Naive thymus-derived CD4-positive, alpha-beta T cell (primary cell): ENCODE results near the gene ZCCHC2. TPM values are rescaled to one million over a fixed set of nuclear protein-coding genes. Genes with fewer than 3 reads are reported as not detected.

ENCODE experiments used
- ATAC-seq: fragments of 150-1000 bp; cut with Tn5 transposase; 2 replicates; pipeline ENCODE4 v1.10.0; 2021; ENCODE audit warnings: mild to moderate bottlenecking, moderate library complexity
- CTCF ChIA-PET: fragments of 350-600 bp; sonication (Branson Sonifier 250); formaldehyde crosslinking; loops from one replicate; lab custom pipeline; 2021; ENCODE audit warnings: antibody characterized with exemption; lab: Charles Lee
- POLR2A ChIA-PET: fragments of 350-600 bp; sonication (Branson Sonifier 250); formaldehyde crosslinking; loops from one replicate; lab custom pipeline; 2021; ENCODE audit warnings: antibody characterized with exemption, inconsistent platforms; lab: Charles Lee
- DNase-seq, 9 donors: peaks; one replicate each; pipeline versions ENCODE4 v3.0.0 to v3.0.0-alpha.2; 2020 to 2022; ENCODE audit warnings: mixed read lengths in 1 of 9
- H3K27ac ChIP-seq: one replicate; pipeline ENCODE4 v1.7.0; 2013; ENCODE audit warnings: mild to moderate bottlenecking, low read depth, low read length, moderate library complexity
- H3K27me3 ChIP-seq, 2 donors: one replicate each; pipeline ENCODE4 v1.7.0; 2013; ENCODE audit warnings: low read length in 2 of 2, mild to moderate bottlenecking in 2 of 2, moderate library complexity in 2 of 2; ENCODE audit not compliant: control insufficient read depth in 2 of 2, insufficient read depth in 2 of 2
- H3K36me3 ChIP-seq, 3 experiments: 1 replicate in 2 of 3; 2 replicates in 1 of 3; pipeline ENCODE4 v1.7.0; 2013; ENCODE audit warnings: low read length in 3 of 3, mild to moderate bottlenecking in 3 of 3, moderate library complexity in 1 of 3; ENCODE audit not compliant: insufficient read depth in 3 of 3, control insufficient read depth in 2 of 3
- H3K4me1 ChIP-seq, 2 donors: one replicate each; pipeline ENCODE4 v1.7.0; 2013; ENCODE audit warnings: low read length in 2 of 2, mild to moderate bottlenecking in 2 of 2, moderate library complexity in 1 of 2; ENCODE audit not compliant: control insufficient read depth in 2 of 2, insufficient read depth in 2 of 2
- H3K4me3 ChIP-seq: 2 replicates; pipeline ENCODE4 v1.7.0; 2013; ENCODE audit warnings: mild to moderate bottlenecking, low read length
- H3K9me3 ChIP-seq, 3 experiments: 1 replicate in 2 of 3; 2 replicates in 1 of 3; pipeline ENCODE4 v1.7.0; 2013; ENCODE audit warnings: low read length in 3 of 3; ENCODE audit not compliant: control insufficient read depth in 2 of 3
- H3K27ac Mint-ChIP-seq, 9 donors: one replicate each; pipeline ENCODE4 v1.8.0; 2020 to 2022; ENCODE audit warnings: mixed read lengths in 9 of 9, mild to moderate bottlenecking in 8 of 9, moderate library complexity in 5 of 9, inconsistent platforms in 2 of 9
- H3K27me3 Mint-ChIP-seq, 5 donors: one replicate each; pipeline ENCODE4 v1.8.0; 2021 to 2022; ENCODE audit warnings: mixed read lengths in 5 of 5, mild to moderate bottlenecking in 1 of 5
- H3K36me3 Mint-ChIP-seq, 5 donors: one replicate each; pipeline ENCODE4 v1.8.0; 2020 to 2022; ENCODE audit warnings: mixed read lengths in 5 of 5, mild to moderate bottlenecking in 3 of 5, inconsistent platforms in 1 of 5
- H3K4me1 Mint-ChIP-seq, 7 donors: one replicate each; pipeline ENCODE4 v1.8.0; 2020 to 2022; ENCODE audit warnings: mixed read lengths in 7 of 7, mild to moderate bottlenecking in 3 of 7, inconsistent platforms in 1 of 7
- H3K4me3 Mint-ChIP-seq, 10 donors: one replicate each; pipeline ENCODE4 v1.8.0; 2020 to 2022; ENCODE audit warnings: mild to moderate bottlenecking in 10 of 10, mixed read lengths in 10 of 10, moderate library complexity in 6 of 10, inconsistent platforms in 2 of 10
- H3K9me3 Mint-ChIP-seq, 11 donors: one replicate each; pipeline ENCODE4 v1.8.0; 2020 to 2022; ENCODE audit warnings: mixed read lengths in 11 of 11, mild to moderate bottlenecking in 4 of 11, inconsistent platforms in 1 of 11, moderate library complexity in 1 of 11
- intact Hi-C, 2 donors: fragments of 100-400 bp; cut with micrococcal nuclease; formaldehyde crosslinking; loops; one replicate each; pipeline ENCODE4 v1.15.1; 2023
- polyA plus RNA-seq, 2 donors: library from polyadenylated mRNA; unstranded; fragments of 300-500 nt; fragmentation: Illumina TruSeq; gene quantifications; one replicate each; pipeline ENCODE4 v1.2.3, GENCODE V29; 2021
- total RNA-seq, 6 experiments: library from RNA in 5 of 6; stranded (reverse) in 5 of 6; gene quantifications; 1 replicate in 5 of 6; 2 replicates in 1 of 6; pipeline ENCODE4 v1.2.3 and lab custom pipeline; 2021 to 2026

The ZCCHC2 gene
- total and polyA plus RNA-seq, 7 experiments from 2014 or later, result 1.8 to 68.5 (median 54.5) TPM

- H3K4me1 Mint-ChIP-seq, result peaks cover 4 to 18% (median 12%) of the 10 kb centered on the region in 7 donors
- Histone ChIP-seq H3K36me3 (no peaks in the 10 kb centered on the region), H3K4me3 (no peak overlapping the region), H3K9me3 (peaks cover 0 to 17% (median 3%) of the 10 kb centered on the region in 3 experiments), H3K27me3 (no peaks in the 10 kb centered on the region), H3K27ac (no peak overlapping the region), H3K4me1 (peaks cover 3 to 5% of the 10 kb centered on the region in 2 donors)
- intact Hi-C loops, result no loop called here
- no peak overlapping the region for H3K4me3 Mint-ChIP-seq
- ATAC-seq, result no peak
- no peak overlapping the region for H3K27ac Mint-ChIP-seq
- H3K36me3 Mint-ChIP-seq, result peaks cover 11 to 47% (median 21%) of the 10 kb centered on the region in 5 donors
- peaks cover 0 to 3% (median 0%) of the 10 kb centered on the region in 5 donors for H3K27me3 Mint-ChIP-seq
- ChIA-PET CTCF (no interaction called here), POLR2A (no interaction called here)
- peaks cover 11 to 45% (median 32%) of the 10 kb centered on the region in 11 donors for H3K9me3 Mint-ChIP-seq
- no peak for DNase-seq
These were observed 6.6 kb upstream of the ZCCHC2 start for GRCh38 chr18:62516242-62516641.

- no peak overlapping the region for H3K4me3 ChIP-seq
- CTCF ChIA-PET, result no interaction called here
- ATAC-seq (no peak), DNase-seq (no peak)
- no peak overlapping the region for H3K4me3 Mint-ChIP-seq
- H3K27ac Mint-ChIP-seq, result no peak overlapping the region
- peaks cover 0 to 20% (median 12%) of the 10 kb centered on the region in 11 donors for H3K9me3 Mint-ChIP-seq
- H3K9me3 ChIP-seq, result peaks cover 0 to 3% (median 0%) of the 10 kb centered on the region in 3 experiments
- no peaks in the 10 kb centered on the region for H3K27me3 ChIP-seq
- H3K4me1 ChIP-seq, result peaks cover 8 to 10% of the 10 kb centered on the region in 2 donors
- intact Hi-C loops, result no loop called here
- peaks cover 0 to 29% (median 5%) of the 10 kb centered on the region in 5 donors for H3K36me3 Mint-ChIP-seq
- H3K4me1 Mint-ChIP-seq, result peaks cover 7 to 23% (median 18%) of the 10 kb centered on the region in 7 donors
- peaks cover 0 to 4% (median 0%) of the 10 kb centered on the region in 3 experiments for H3K36me3 ChIP-seq
- POLR2A ChIA-PET, result no interaction called here
- H3K27me3 Mint-ChIP-seq, result peaks cover 0 to 3% (median 0%) of the 10 kb centered on the region in 5 donors
- no peak overlapping the region for H3K27ac ChIP-seq
These were observed 4.1 kb upstream of the ZCCHC2 start for GRCh38 chr18:62518460-62519375.

- no peak overlapping the region for H3K4me3 Mint-ChIP-seq
- H3K27me3 ChIP-seq, result no peaks in the 10 kb centered on the region
These were observed 3.1 kb upstream of the ZCCHC2 start for GRCh38 chr18:62519684-62520083.

GRCh38 chr18:62521082-62521481, 1.7 kb upstream of the ZCCHC2 start:
- ChIA-PET POLR2A (interaction anchor here (0.9 to 3.2 kb wide), 4 partner anchors 9 to 633 kb away, joined by 3 to 31 read pairs (median 8); no protein-coding TSS in a partner anchor), CTCF (interaction anchor here (1.5 kb wide), 1 partner anchor 16 kb away, joined by 6 read pairs; no protein-coding TSS in a partner anchor)
- Histone ChIP-seq H3K4me1 (peaks cover 16 to 18% of the 10 kb centered on the region in 2 donors), H3K9me3 (no peaks in the 10 kb centered on the region), H3K27me3 (no peaks in the 10 kb centered on the region), H3K27ac (no peak overlapping the region), H3K4me3 (no peak overlapping the region), H3K36me3 (peaks cover 0 to 4% (median 0%) of the 10 kb centered on the region in 3 experiments)
- ATAC-seq (no peak), DNase-seq (no peak)
- intact Hi-C loops, result loop anchor here (5.0 to 10.0 kb wide), 3 partner anchors 194 to 644 kb away; partner anchors contain the start of gene TNFRSF11A (in 1 of the 2)
- peaks cover 20 to 37% (median 31%) of the 10 kb centered on the region in 7 donors for H3K4me1 Mint-ChIP-seq
- peak overlapping the region; percentile 89 to 98 (median 92) for H3K4me3 Mint-ChIP-seq
- peaks cover 0 to 31% (median 0%) of the 10 kb centered on the region in 5 donors for H3K36me3 Mint-ChIP-seq
- H3K27me3 Mint-ChIP-seq, result no peaks in the 10 kb centered on the region
- H3K9me3 Mint-ChIP-seq, result peaks cover 0 to 5% (median 0%) of the 10 kb centered on the region in 11 donors
- peak overlapping the region in 6 of 9 donors; percentile 4 to 91 (median 88) for H3K27ac Mint-ChIP-seq

More at GRCh38 chr18:62519684-62520083, 3.1 kb upstream of the ZCCHC2 start:
- ChIA-PET CTCF (interaction anchor here (0.6 kb wide), 1 partner anchor 90 kb away, joined by 4 read pairs; no protein-coding TSS in a partner anchor), POLR2A (interaction anchor here (1.2 kb wide), 1 partner anchor 261 kb away, joined by 3 read pairs; no protein-coding TSS in a partner anchor)
- H3K4me3 ChIP-seq, result no peak overlapping the region
- Mint-ChIP-seq H3K4me1 (peaks cover 7 to 23% (median 18%) of the 10 kb centered on the region in 7 donors), H3K36me3 (peaks cover 0 to 25% (median 0%) of the 10 kb centered on the region in 5 donors), H3K27ac (no peak overlapping the region), H3K9me3 (peaks cover 0 to 13% (median 2%) of the 10 kb centered on the region in 11 donors), H3K27me3 (no peaks in the 10 kb centered on the region)
- H3K27ac ChIP-seq, result no peak overlapping the region
- DNase-seq, result no peak
- peaks cover 0 to 4% (median 0%) of the 10 kb centered on the region in 3 experiments for H3K36me3 ChIP-seq
- peaks cover 8 to 10% of the 10 kb centered on the region in 2 donors for H3K4me1 ChIP-seq
- no peak for ATAC-seq
- H3K9me3 ChIP-seq, result peaks cover 0 to under 1% (median 0%) of the 10 kb centered on the region in 3 experiments
- intact Hi-C loops, result loop anchor here (5.0 to 10.0 kb wide), 3 partner anchors 192 to 645 kb away; partner anchors contain the start of gene TNFRSF11A (in 1 of the 2)

GRCh38 chr18:62521593-62521992, 1.2 kb upstream of the ZCCHC2 start:
- Histone ChIP-seq H3K27me3 (no peaks in the 10 kb centered on the region), H3K4me1 (peaks cover 16 to 18% of the 10 kb centered on the region in 2 donors), H3K4me3 (no peak overlapping the region), H3K27ac (no peak overlapping the region), H3K36me3 (peaks cover 0 to 4% (median 0%) of the 10 kb centered on the region in 3 experiments), H3K9me3 (no peaks in the 10 kb centered on the region)
- Mint-ChIP-seq H3K27me3 (no peaks in the 10 kb centered on the region), H3K4me1 (peaks cover 21 to 38% (median 32%) of the 10 kb centered on the region in 7 donors), H3K4me3 (peak overlapping the region; percentile 89 to 98 (median 92)), H3K27ac (peak overlapping the region; percentile 62 to 93 (median 89)), H3K9me3 (peaks cover 0 to 3% (median 0%) of the 10 kb centered on the region in 11 donors), H3K36me3 (peaks cover 0 to 33% (median 0%) of the 10 kb centered on the region in 5 donors)
- intact Hi-C loops, result loop anchor here (5.0 to 10.0 kb wide), 3 partner anchors 194 to 643 kb away; partner anchors contain the start of gene TNFRSF11A (in 1 of the 2)
- CTCF ChIA-PET, result interaction anchor here (0.5 to 2.0 kb wide), 4 partner anchors 17 to 839 kb away, joined by 3 to 13 read pairs (median 4); no protein-coding TSS in a partner anchor
- ATAC-seq (no peak), DNase-seq (peak in 2 of 9 donors; percentile 5 to 22)
- POLR2A ChIA-PET, result interaction anchor here (0.7 to 3.2 kb wide), 8 partner anchors 9 to 797 kb away, joined by 3 to 31 read pairs (median 4); no protein-coding TSS in a partner anchor
